DND-41 (cell line): ENCODE data around the gene ISCA1.

Experiments used
- ATAC-seq: fragments of 200-7000 bp; cut with Tn5 transposase; 3 replicates; pipeline ENCODE4 v1.9.1; 2021; ENCODE audit warnings: low read depth; ENCODE audit not compliant: insufficient read depth
- DNase-seq: peaks from one replicate; pipeline ENCODE4 v3.0.0-alpha.2; 2020
- H2AFZ ChIP-seq: 2 replicates; pipeline ENCODE4 v1.6.0; 2012; ENCODE audit warnings: low read depth, low read length
- H3K27ac ChIP-seq: 2 replicates; pipeline ENCODE4 v1.5.1; 2012; ENCODE audit warnings: low read length, inconsistent platforms
- H3K27me3 ChIP-seq: fragments of 200-600 bp; sonication (generic); 2 replicates; pipeline ENCODE4 v1.6.0; 2012; ENCODE audit warnings: low read length, mild to moderate bottlenecking, inconsistent platforms; ENCODE audit not compliant: insufficient read depth, poor library complexity
- H3K36me3 ChIP-seq: 2 replicates; pipeline ENCODE4 v1.5.1; 2012; ENCODE audit warnings: low read length, inconsistent platforms; ENCODE audit not compliant: insufficient read depth
- H3K4me1 ChIP-seq: 2 replicates; pipeline ENCODE4 v1.5.1; 2012; ENCODE audit warnings: mild to moderate bottlenecking, low read length; ENCODE audit not compliant: insufficient read depth
- H3K4me2 ChIP-seq: 2 replicates; pipeline ENCODE4 v1.6.0; 2012; ENCODE audit warnings: mild to moderate bottlenecking, moderate library complexity, low read length, inconsistent platforms; ENCODE audit not compliant: insufficient read depth
- H3K4me3 ChIP-seq, 2 experiments: fragments of 200-600 bp in 1 of 2; shearing (Covaris generic) in 1 of 2; 2 replicates each; pipeline ENCODE4 v1.5.1; 2012 to 2016; ENCODE audit warnings: inconsistent platforms in 2 of 2, low read length in 2 of 2, mild to moderate bottlenecking in 2 of 2, low read depth in 1 of 2, moderate library complexity in 1 of 2
- H3K79me2 ChIP-seq: 2 replicates; pipeline ENCODE4 v1.6.0; 2012; ENCODE audit warnings: low read length, inconsistent platforms; ENCODE audit not compliant: insufficient read depth
- H3K9ac ChIP-seq: 2 replicates; pipeline ENCODE4 v1.6.0; 2012; ENCODE audit warnings: low read depth, mild to moderate bottlenecking, inconsistent platforms, low read length, moderate library complexity
- H3K9me3 ChIP-seq: 2 replicates; pipeline ENCODE4 v1.5.1; 2012; ENCODE audit warnings: low read length, moderate library complexity, mild to moderate bottlenecking, inconsistent platforms; ENCODE audit not compliant: insufficient read depth, severe bottlenecking
- H4K20me1 ChIP-seq: 2 replicates; pipeline ENCODE4 v1.6.0; 2012; ENCODE audit warnings: low read length; ENCODE audit not compliant: insufficient read depth
- EZH2 ChIP-seq: IDR thresholded peaks from 3 replicates; pipeline ENCODE4 v1.6.1; 2012; ENCODE audit warnings: borderline replicate concordance, low read depth, mild to moderate bottlenecking, moderate library complexity, low read length, inconsistent platforms; ENCODE audit not compliant: severe bottlenecking
- TF ChIP-seq, protein P1 (sequence below): IDR thresholded peaks from 2 replicates; pipeline ENCODE4 v1.5.1; 2012; ENCODE audit warnings: borderline replicate concordance, low read length, moderate library complexity, mild to moderate bottlenecking; ENCODE audit not compliant: poor library complexity, severe bottlenecking; ENCODE audit errors: extremely low read depth

Gene ISCA1

DNA sequence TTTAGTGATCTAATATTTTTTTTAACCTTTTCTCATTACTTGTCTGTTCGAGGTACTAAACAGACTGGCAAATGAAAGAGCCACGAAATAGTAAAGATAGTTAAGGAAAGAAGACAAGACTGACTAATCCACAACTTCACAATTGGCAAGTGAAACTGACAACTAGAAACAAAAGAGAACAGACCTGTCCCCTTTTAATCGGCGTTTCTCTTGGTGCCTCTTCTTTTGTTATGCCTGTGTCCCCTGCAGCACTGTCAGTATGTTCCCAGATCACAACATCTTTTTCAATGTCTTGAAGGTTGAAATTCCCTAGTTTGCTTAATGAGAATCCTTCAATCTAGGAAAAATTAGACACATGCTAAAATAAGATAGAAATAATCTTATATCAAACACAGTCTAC is 45.8 kb upstream of the ISCA1 start:
- Histone ChIP-seq H3K4me3 (no peak overlapping the region), H3K79me2 (no peaks in the 10 kb centered on the region), H2AFZ (no peak overlapping the region), H3K36me3 (peaks cover 40% of the 10 kb centered on the region), H3K27me3 (no peaks in the 10 kb centered on the region), H3K9ac (no peak overlapping the region), H4K20me1 (no peaks in the 10 kb centered on the region), H3K9me3 (no peaks in the 10 kb centered on the region), H3K4me2 (no peak overlapping the region), H3K4me1 (no peaks in the 10 kb centered on the region), H3K27ac (no peak overlapping the region)
- no peak for TF ChIP-seq EZH2
- TF ChIP-seq, protein P1, sequence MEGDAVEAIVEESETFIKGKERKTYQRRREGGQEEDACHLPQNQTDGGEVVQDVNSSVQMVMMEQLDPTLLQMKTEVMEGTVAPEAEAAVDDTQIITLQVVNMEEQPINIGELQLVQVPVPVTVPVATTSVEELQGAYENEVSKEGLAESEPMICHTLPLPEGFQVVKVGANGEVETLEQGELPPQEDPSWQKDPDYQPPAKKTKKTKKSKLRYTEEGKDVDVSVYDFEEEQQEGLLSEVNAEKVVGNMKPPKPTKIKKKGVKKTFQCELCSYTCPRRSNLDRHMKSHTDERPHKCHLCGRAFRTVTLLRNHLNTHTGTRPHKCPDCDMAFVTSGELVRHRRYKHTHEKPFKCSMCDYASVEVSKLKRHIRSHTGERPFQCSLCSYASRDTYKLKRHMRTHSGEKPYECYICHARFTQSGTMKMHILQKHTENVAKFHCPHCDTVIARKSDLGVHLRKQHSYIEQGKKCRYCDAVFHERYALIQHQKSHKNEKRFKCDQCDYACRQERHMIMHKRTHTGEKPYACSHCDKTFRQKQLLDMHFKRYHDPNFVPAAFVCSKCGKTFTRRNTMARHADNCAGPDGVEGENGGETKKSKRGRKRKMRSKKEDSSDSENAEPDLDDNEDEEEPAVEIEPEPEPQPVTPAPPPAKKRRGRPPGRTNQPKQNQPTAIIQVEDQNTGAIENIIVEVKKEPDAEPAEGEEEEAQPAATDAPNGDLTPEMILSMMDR = no peak
- DNase-seq (no peak), ATAC-seq (no peak)

DNA sequence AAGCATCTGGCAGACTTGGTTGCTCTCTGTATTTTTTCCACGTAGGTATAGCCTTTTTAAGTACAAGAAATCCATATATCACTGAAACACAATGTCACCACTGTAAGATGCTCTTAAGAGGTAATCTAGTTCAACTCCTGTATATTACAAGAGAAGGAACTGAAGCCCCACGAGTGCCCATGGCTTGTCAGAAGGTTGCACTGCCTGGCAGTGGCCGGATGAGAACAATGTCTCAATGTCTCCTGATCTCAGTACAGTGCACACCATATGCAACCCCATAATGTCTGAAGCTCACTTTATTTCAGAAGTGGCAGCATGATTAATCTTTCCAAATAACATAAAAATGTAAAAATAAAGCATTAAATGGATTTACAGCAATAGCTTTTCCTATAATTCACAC is 44.2 kb upstream of the ISCA1 start:
- no peak overlapping the region for H3K4me3 ChIP-seq
- ATAC-seq (no peak), DNase-seq (no peak)
- H3K36me3 ChIP-seq = peaks cover 51% of the 10 kb centered on the region
- no peak overlapping the region for H3K9ac ChIP-seq
- H3K79me2 ChIP-seq = no peaks in the 10 kb centered on the region
- H3K4me1 ChIP-seq = no peaks in the 10 kb centered on the region
- H3K4me2 ChIP-seq = no peak overlapping the region
- TF ChIP-seq, protein P1 = no peak
- no peak overlapping the region for H3K27ac ChIP-seq
- no peaks in the 10 kb centered on the region for H3K27me3 ChIP-seq
- no peaks in the 10 kb centered on the region for H3K9me3 ChIP-seq
- H2AFZ ChIP-seq = no peak overlapping the region
- H4K20me1 ChIP-seq = no peaks in the 10 kb centered on the region

GRCh38 chr9:86324901-86325300 is 42.6 kb upstream of the ISCA1 start:
- Histone ChIP-seq H2AFZ (no peak overlapping the region), H3K9ac (no peak overlapping the region), H3K4me1 (no peaks in the 10 kb centered on the region), H3K4me2 (no peak overlapping the region), H3K79me2 (no peaks in the 10 kb centered on the region), H3K27ac (no peak overlapping the region), H3K9me3 (no peaks in the 10 kb centered on the region), H3K36me3 (peaks cover 54% of the 10 kb centered on the region), H3K4me3 (no peak overlapping the region), H3K27me3 (no peaks in the 10 kb centered on the region), H4K20me1 (no peaks in the 10 kb centered on the region)
- ATAC-seq (no peak), DNase-seq (no peak)
- TF ChIP-seq EZH2 = no peak
- TF ChIP-seq, protein P1 = no peak

GRCh38 chr9:86324308-86324707 is 42.0 kb upstream of the ISCA1 start:
- Histone ChIP-seq H3K4me3 (no peak overlapping the region), H3K79me2 (no peaks in the 10 kb centered on the region), H3K36me3 (peaks cover 59% of the 10 kb centered on the region), H4K20me1 (no peaks in the 10 kb centered on the region), H3K27ac (no peak overlapping the region), H2AFZ (no peak overlapping the region), H3K9me3 (no peaks in the 10 kb centered on the region), H3K4me1 (no peaks in the 10 kb centered on the region), H3K4me2 (no peak overlapping the region), H3K27me3 (no peaks in the 10 kb centered on the region), H3K9ac (no peak overlapping the region)
- DNase-seq (no peak), ATAC-seq (no peak)
- TF ChIP-seq, protein P1 = no peak
- no peak for TF ChIP-seq EZH2
